Putamen (tissue), 1 donor: Measurements from ENCODE around the gene P4HA1.

ENCODE experiments used
- DNase-seq: peaks from one replicate; pipeline ENCODE4 v3.0.0-alpha.2; 2016; ENCODE audit warnings: low spot score

Gene P4HA1

GRCh38 chr10:72976886-72977285 lies 119.8 kb downstream of the P4HA1 start:
- DNase-seq = no peak
